AG09319 (cell line): Measurements from ENCODE around the gene TFPI.

ENCODE experiments used
- DNase-seq: peaks from one replicate; pipeline ENCODE4 v3.0.0-alpha.2; 2010; ENCODE audit warnings: low read depth; ENCODE audit errors: extremely low read depth
- TF ChIP-seq, protein P1 (sequence below): IDR thresholded peaks from 2 replicates; pipeline ENCODE4 v1.5.1; 2011; ENCODE audit warnings: low read depth, mild to moderate bottlenecking, inconsistent platforms, low read length, moderate library complexity

The TFPI gene

DNA sequence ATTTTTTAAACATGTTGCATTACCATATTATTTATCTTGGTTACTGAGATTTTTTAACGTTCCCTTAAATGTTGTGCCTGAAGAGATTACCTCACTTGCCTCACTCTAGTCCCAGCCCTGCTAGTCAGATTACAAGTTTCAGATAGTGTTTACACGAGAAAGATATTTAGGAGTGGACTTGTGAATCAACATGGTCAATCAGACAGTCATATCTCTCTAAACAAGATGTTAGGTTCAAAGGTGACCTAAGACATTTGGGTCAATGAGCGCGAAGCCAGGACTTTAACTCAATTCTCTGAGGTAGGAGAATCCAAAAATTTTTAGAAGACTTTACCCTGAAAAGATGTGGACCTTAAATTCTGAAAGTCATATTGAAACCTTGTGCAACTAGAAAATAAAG is 91.4 kb downstream of the TFPI start:
- TF ChIP-seq, protein P1, sequence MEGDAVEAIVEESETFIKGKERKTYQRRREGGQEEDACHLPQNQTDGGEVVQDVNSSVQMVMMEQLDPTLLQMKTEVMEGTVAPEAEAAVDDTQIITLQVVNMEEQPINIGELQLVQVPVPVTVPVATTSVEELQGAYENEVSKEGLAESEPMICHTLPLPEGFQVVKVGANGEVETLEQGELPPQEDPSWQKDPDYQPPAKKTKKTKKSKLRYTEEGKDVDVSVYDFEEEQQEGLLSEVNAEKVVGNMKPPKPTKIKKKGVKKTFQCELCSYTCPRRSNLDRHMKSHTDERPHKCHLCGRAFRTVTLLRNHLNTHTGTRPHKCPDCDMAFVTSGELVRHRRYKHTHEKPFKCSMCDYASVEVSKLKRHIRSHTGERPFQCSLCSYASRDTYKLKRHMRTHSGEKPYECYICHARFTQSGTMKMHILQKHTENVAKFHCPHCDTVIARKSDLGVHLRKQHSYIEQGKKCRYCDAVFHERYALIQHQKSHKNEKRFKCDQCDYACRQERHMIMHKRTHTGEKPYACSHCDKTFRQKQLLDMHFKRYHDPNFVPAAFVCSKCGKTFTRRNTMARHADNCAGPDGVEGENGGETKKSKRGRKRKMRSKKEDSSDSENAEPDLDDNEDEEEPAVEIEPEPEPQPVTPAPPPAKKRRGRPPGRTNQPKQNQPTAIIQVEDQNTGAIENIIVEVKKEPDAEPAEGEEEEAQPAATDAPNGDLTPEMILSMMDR: no peak
- no peak for DNase-seq

DNA sequence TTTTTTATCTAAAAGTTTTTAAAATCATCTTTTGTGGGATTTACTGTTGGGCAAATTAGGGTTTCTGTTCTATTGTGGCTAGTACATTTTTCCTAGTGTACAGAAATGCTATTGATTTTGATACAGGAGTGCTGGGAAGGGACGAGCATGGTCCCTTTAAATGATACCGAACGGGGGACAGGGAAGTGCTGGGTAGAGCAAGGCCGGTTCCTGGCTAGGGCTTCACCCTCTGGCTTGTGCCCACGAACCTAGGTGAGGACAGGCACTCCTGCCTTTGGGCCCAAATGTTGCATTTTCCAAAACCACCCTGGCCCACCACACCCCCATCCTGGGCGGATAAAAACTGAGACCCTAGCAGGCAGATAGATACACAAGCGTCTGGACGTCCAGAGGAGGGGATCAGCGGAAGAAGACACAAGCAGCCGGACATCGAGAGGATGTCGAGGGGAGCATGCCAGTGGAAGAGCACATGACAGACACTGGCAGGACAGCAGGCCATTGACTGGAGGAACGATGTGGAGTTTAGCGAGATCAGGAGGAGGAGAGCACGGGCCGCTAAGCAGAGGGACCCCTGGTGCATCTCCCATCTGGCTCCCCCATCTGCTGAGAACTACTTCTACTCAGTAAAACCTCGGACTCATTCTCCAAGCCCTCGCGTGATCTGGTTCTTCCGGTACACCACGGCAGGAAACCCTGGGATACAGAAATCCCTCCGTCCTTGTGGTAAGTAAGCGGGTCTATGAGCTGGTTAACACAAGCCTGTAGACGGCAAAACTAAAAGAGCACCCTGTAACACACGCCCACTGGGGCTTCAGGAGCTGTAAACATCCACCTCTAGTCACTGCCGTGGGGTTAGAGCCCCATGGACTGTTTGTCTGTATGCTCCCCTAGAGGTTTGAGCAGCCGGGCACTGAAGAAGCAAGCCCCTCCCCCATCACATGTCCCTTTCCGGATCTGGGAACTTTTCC is 92.7 kb downstream of the TFPI start:
- no peak for DNase-seq
- TF ChIP-seq, protein P1: no peak

DNA sequence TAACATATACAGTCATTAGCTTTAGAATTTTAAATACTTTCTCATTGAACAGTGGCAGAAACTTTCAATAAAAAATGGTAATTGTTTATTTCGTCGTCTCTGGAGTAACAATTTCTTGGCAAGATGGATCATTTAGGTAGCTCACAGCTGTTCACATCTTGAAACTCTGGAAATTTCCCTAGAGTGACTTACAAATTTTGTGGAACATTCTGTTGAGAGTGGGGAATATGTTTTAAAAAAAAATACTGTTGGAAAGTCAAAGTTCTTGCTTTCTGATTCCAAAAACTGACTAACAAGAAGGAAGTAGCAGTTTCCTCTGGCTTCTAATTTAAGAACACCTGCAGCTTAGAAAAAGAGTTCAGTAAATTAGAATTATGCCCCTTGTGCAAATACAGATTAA is 95.0 kb downstream of the TFPI start:
- DNase-seq: no peak
- TF ChIP-seq, protein P1: no peak

DNA sequence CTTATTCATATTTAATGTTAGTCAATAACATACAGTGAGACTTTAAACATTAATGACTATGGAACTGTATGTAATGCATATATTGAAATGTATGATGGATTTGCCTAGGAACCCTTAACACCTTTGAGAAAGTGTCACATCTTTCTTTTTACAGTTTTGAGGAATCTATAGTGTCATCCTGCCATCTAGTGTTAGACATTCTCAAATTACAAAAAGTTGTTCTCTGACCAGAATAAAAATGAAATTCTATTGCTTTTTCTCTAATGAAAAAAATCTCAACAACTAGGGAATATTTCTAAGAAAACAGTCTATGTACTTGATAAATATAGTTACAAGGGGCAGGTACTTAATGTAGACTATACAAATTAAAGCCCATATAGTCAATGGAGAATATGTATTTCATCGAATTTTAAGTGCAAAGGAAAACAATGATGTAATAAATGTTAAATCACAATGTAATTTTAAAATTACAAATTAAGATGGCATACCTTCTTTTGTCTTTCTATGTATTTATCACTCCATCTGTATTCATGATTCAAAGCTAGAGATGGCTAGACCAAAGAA is 101.1 kb downstream of the TFPI start:
- TF ChIP-seq, protein P1: peak; percentile 34
- DNase-seq: no peak

DNA sequence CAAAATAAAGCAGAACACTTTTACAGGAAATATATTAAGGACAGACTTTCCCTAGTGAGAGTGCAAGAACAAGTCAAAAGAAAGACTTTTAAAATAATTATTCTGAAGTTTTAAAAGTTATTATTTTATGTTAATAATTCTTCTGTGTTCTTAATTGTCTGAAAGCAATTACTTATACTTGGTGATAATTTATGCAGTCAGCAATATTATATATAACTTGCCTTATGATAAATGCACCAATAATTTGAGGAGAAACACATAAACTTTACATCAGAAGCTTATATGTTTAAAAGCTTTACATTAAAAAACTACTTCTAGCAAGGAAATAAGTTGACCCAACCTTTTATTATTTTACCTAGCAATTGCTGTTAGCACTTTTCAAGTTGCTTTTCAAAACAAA is 102.7 kb downstream of the TFPI start:
- no peak for DNase-seq
- TF ChIP-seq, protein P1: no peak

DNA sequence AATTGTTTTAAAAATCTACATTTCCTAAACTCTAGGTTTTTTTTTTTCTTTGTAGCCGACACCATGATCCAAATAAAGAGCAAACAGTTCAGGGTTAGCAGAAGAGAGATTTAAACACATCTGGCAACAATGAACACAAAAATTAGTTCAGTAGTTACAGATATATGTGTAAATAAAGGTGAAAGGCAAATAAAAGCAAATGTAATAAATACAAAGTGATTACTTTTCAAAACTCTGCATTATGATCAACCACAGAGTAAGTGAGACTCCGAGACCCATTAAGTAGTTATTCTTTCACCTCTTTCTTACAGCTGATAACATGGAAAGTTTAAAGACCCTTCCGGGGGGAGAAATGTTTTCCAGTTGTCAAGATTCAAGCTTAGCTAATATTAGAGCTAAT is 106.9 kb downstream of the TFPI start:
- TF ChIP-seq, protein P1: no peak

DNA sequence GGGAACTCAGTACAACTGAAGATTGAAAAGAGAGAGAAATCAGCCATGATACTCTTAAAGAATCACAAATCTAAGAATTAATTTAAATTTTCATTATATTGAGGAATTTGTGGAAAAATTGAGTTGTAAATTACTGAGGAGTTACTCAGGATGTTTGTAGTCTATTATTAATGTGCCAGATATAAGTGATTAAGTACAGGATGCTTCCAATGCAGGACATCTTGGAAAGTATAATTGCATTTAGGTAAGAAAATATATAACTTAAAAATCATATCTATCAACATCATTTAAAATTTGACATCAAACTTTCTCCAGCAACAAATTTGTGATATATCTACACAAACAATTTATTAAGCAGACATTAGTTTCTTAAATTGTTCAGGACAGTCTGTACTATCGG is 107.5 kb downstream of the TFPI start:
- TF ChIP-seq, protein P1: no peak
- DNase-seq: no peak

More for the DNA sequence above, 106.9 kb downstream of the TFPI start:
- no peak for DNase-seq
